ENCODE data around the gene SORCS2. TPM values are rescaled to one million over a fixed set of nuclear protein-coding genes. Genes with fewer than 3 reads are reported as not detected.
A peak's percentile ranks its signal among the peaks of the same experiment; 100 is the strongest.

Gene SORCS2
- total and polyA plus RNA-seq, 2 experiments from 2014 or later = 0.38 to 1.4 TPM

- Histone ChIP-seq H3K4me1 (ENCODE audit: insufficient read depth) (no peaks in the 10 kb centered on the region), H3F3A (ENCODE audit: insufficient read depth) (peaks cover 19% of the 10 kb centered on the region), H3K36me3 (ENCODE audit: low read depth) (peaks cover 79% of the 10 kb centered on the region), H3K4me3 (no peak overlapping the region), H3K27me3 (replicated peaks; ENCODE audit: insufficient read depth) (no peaks in the 10 kb centered on the region), H4K20me1 (ENCODE audit: insufficient read depth) (0 out of 2 replicates have a peak, but pooled peaks cover 4% of the 10 kb centered on the region), H3K4me2 (ENCODE audit: unreplicated experiment) (no peak overlapping the region), H3K9ac (no peak overlapping the region), H3K79me2 (ENCODE audit: insufficient read depth) (peaks cover 50% of the 10 kb centered on the region), H3K9me2 (ENCODE audit: insufficient read depth) (no peaks in the 10 kb centered on the region), H2AFZ (no peak overlapping the region), H3K9me3 (ENCODE audit: low read depth) (no peaks in the 10 kb centered on the region), H3K27ac (no peak overlapping the region)
- no peak for TF ChIP-seq EZH2phosphoT487 (IDR thresholded peaks at IDR 0.05; ENCODE audit: insufficient read depth, low read depth)
- no peak for TF ChIP-seq EZH2 (IDR thresholded peaks at IDR 0.05; ENCODE audit: insufficient read depth, poor library complexity, severe bottlenecking)
- no peak for DNase-seq
- in situ Hi-C loops (cut with MboI) = no loop called here
- WGBS, 2 experiments (ENCODE audit: low coverage in 1 of 2, low lambda C conversion rate in 2 of 2, missing lambda C conversion rate in 2 of 2) = 82 to 86% methylated on average over 20 of the region's 20 CpGs
Measured at GRCh38 chr4:7769396-7770223, 577.3 kb downstream of the SORCS2 start.

GRCh38 chr4:7770224-7771050 is 578.1 kb downstream of the SORCS2 start:
- WGBS, 2 experiments (ENCODE audit: low coverage in 1 of 2, low lambda C conversion rate in 2 of 2, missing lambda C conversion rate in 2 of 2) = 83 to 86% methylated on average over 13 of the region's 13 CpGs
- DNase-seq = peak; percentile 43

GRCh38 chr4:7771056-7771455 is 578.7 kb downstream of the SORCS2 start:
- Histone ChIP-seq H3K4me1 (ENCODE audit: insufficient read depth) (no peaks in the 10 kb centered on the region), H4K20me1 (ENCODE audit: insufficient read depth) (0 out of 2 replicates have a peak, but pooled peaks cover 4% of the 10 kb centered on the region), H3K9ac (no peak overlapping the region), H3K9me3 (ENCODE audit: low read depth) (no peaks in the 10 kb centered on the region), H3F3A (ENCODE audit: insufficient read depth) (peaks cover 17% of the 10 kb centered on the region), H3K4me2 (ENCODE audit: unreplicated experiment) (no peak overlapping the region), H3K27me3 (replicated peaks; ENCODE audit: insufficient read depth) (no peaks in the 10 kb centered on the region), H3K4me3 (no peak overlapping the region), H3K27ac (no peak overlapping the region), H3K9me2 (ENCODE audit: insufficient read depth) (no peaks in the 10 kb centered on the region), H3K36me3 (ENCODE audit: low read depth) (peaks cover 87% of the 10 kb centered on the region), H2AFZ (no peak overlapping the region), H3K79me2 (ENCODE audit: insufficient read depth) (peaks cover 65% of the 10 kb centered on the region)
- 89 to 91% methylated on average over 6 of the region's 6 CpGs for WGBS, 2 experiments (ENCODE audit: low coverage in 1 of 2, low lambda C conversion rate in 2 of 2, missing lambda C conversion rate in 2 of 2)
- in situ Hi-C loops (cut with MboI) = no loop called here
- no peak for DNase-seq
- TF ChIP-seq EZH2 (IDR thresholded peaks at IDR 0.05; ENCODE audit: insufficient read depth, poor library complexity, severe bottlenecking) (no peak), EZH2phosphoT487 (IDR thresholded peaks at IDR 0.05; ENCODE audit: insufficient read depth, low read depth) (no peak)

More at GRCh38 chr4:7770224-7771050, 578.1 kb downstream of the SORCS2 start:
- Histone ChIP-seq H3K4me3 (no peak overlapping the region), H3F3A (ENCODE audit: insufficient read depth) (peaks cover 16% of the 10 kb centered on the region), H3K9me2 (ENCODE audit: insufficient read depth) (no peaks in the 10 kb centered on the region), H4K20me1 (ENCODE audit: insufficient read depth) (0 out of 2 replicates have a peak, but pooled peaks cover 4% of the 10 kb centered on the region), H3K79me2 (ENCODE audit: insufficient read depth) (peaks cover 59% of the 10 kb centered on the region), H3K9ac (no peak overlapping the region), H3K9me3 (ENCODE audit: low read depth) (no peaks in the 10 kb centered on the region), H3K27me3 (replicated peaks; ENCODE audit: insufficient read depth) (no peaks in the 10 kb centered on the region), H3K36me3 (ENCODE audit: low read depth) (peaks cover 85% of the 10 kb centered on the region), H3K4me1 (ENCODE audit: insufficient read depth) (no peaks in the 10 kb centered on the region), H2AFZ (no peak overlapping the region), H3K4me2 (ENCODE audit: unreplicated experiment) (no peak overlapping the region), H3K27ac (no peak overlapping the region)
- no peak for TF ChIP-seq EZH2phosphoT487 (IDR thresholded peaks at IDR 0.05; ENCODE audit: insufficient read depth, low read depth)
- no peak for TF ChIP-seq EZH2 (IDR thresholded peaks at IDR 0.05; ENCODE audit: insufficient read depth, poor library complexity, severe bottlenecking)
- in situ Hi-C loops (cut with MboI) = no loop called here

All from GM23248 (cell line).